Loucy (cell line): Measurements from ENCODE around the gene SEL1L3.

Source experiments
- EZH2phosphoT487 ChIP-seq: fragments of 200-600 bp; IDR thresholded peaks from 2 replicates; pipeline ENCODE4 v1.6.1; 2018; ENCODE audit warnings: antibody characterized with exemption, mild to moderate bottlenecking, moderate library complexity, borderline replicate concordance
- TF ChIP-seq, protein P1 (sequence below): fragments of 200-600 bp; sonication (generic); conservative IDR thresholded peaks from 2 replicates; pipeline ENCODE4 v1.5.1; 2014; ENCODE audit warnings: mild to moderate bottlenecking, antibody characterized with exemption, low read length

DNA sequence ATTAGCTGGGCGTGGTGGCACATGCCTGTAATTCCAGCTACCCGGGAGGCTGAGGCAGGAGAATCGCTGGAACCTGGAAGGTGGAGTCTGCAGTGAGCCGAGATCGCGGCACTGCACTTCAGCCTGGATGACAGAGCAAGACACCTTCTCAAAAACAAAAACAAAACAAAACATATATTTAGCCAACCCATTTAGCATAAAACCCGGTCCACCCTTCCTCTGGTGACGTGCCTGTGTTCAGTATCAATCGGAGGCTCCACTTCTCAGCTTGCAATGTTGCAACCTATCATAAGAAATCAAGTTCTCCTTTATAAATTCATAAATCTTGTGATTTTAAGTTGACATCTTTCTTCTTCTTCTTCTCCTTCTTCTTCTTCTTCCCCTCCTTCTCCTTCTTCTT lies 133.2 kb downstream of the SEL1L3 start:
- TF ChIP-seq, protein P1, sequence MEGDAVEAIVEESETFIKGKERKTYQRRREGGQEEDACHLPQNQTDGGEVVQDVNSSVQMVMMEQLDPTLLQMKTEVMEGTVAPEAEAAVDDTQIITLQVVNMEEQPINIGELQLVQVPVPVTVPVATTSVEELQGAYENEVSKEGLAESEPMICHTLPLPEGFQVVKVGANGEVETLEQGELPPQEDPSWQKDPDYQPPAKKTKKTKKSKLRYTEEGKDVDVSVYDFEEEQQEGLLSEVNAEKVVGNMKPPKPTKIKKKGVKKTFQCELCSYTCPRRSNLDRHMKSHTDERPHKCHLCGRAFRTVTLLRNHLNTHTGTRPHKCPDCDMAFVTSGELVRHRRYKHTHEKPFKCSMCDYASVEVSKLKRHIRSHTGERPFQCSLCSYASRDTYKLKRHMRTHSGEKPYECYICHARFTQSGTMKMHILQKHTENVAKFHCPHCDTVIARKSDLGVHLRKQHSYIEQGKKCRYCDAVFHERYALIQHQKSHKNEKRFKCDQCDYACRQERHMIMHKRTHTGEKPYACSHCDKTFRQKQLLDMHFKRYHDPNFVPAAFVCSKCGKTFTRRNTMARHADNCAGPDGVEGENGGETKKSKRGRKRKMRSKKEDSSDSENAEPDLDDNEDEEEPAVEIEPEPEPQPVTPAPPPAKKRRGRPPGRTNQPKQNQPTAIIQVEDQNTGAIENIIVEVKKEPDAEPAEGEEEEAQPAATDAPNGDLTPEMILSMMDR, result no peak
- TF ChIP-seq EZH2phosphoT487, result no peak
